Measurements from ENCODE around the gene CCDC200.

- TF ChIP-seq CTCF (IDR thresholded peaks at IDR 0.05) (no peak), POLR2A (IDR thresholded peaks at IDR 0.05) (no peak)
Observed at GRCh38 chr17:43226393-43226792, 2.0 kb downstream of the CCDC200 start.
